IMR-90 (cell line): ENCODE measurements around the gene KCNJ1. TPM values are rescaled to one million over a fixed set of nuclear protein-coding genes. Genes with fewer than 3 reads are reported as not detected.

ENCODE experiments used
- ATAC-seq: fragments of 200-7000 bp; cut with Tn5 transposase; 2 replicates; pipeline ENCODE4 v1.9.1; 2020; ENCODE audit warnings: low read depth, mild to moderate bottlenecking, moderate library complexity
- BruUV-seq: library from RNA; stranded (reverse); fragments of 400-500 nt; replicated peaks from 2 replicates; lab custom pipeline; 2021; lab: Mats Ljungman, UMichigan
- CTCF ChIA-PET: fragments of 300-600 bp; formaldehyde crosslinking; extraction: SDS; loops from one replicate; lab custom pipeline; 2021; ENCODE audit warnings: antibody characterized with exemption; lab: Yijun Ruan, JAX
- POLR2A ChIA-PET: fragments of 300-600 bp; sonication (Branson Sonifier 250); formaldehyde crosslinking; loops from one replicate; lab custom pipeline; 2022; ENCODE audit warnings: antibody characterized with exemption; ENCODE audit not compliant: unreplicated experiment; lab: Charles Lee
- DNase-seq: peaks from one replicate; pipeline ENCODE4 v3.0.0; 2013
- H2AFZ ChIP-seq: replicated peaks from 2 replicates; pipeline ENCODE3; 2013; ENCODE audit warnings: low read length, mild to moderate bottlenecking; ENCODE audit not compliant: poor library complexity
- H2AK5ac ChIP-seq: 2 replicates; pipeline ENCODE4 v1.6.1; 2013; ENCODE audit warnings: low read depth, low read length, inconsistent platforms
- H2AK9ac ChIP-seq: replicated peaks from 2 replicates; pipeline ENCODE3; 2013; ENCODE audit warnings: mild to moderate bottlenecking, low read depth, low read length, moderate library complexity; ENCODE audit not compliant: poor library complexity
- H2BK120ac ChIP-seq: 2 replicates; pipeline ENCODE4 v1.6.1; 2013; ENCODE audit warnings: low read depth, low read length, inconsistent platforms
- H2BK15ac ChIP-seq: 3 replicates; pipeline ENCODE4 v1.6.1; 2013; ENCODE audit warnings: low read depth, low read length, inconsistent platforms
- H2BK20ac ChIP-seq: 2 replicates; pipeline ENCODE4 v1.6.1; 2013; ENCODE audit warnings: low read depth, mild to moderate bottlenecking, inconsistent platforms, low read length, moderate library complexity
- H2BK5ac ChIP-seq: 2 replicates; pipeline ENCODE4 v1.6.1; 2013; ENCODE audit warnings: mild to moderate bottlenecking, low read depth, low read length, inconsistent platforms; ENCODE audit not compliant: poor library complexity, severe bottlenecking
- H3K14ac ChIP-seq: replicated peaks from 2 replicates; pipeline ENCODE4 v1.6.1; 2013; ENCODE audit warnings: low read depth, low read length, inconsistent platforms
- H3K18ac ChIP-seq: 2 replicates; pipeline ENCODE4 v1.6.1; 2013; ENCODE audit warnings: low read depth, low read length, control low read depth
- H3K23ac ChIP-seq: 2 replicates; pipeline ENCODE4 v1.6.1; 2013; ENCODE audit warnings: low read depth, low read length, inconsistent platforms
- H3K27ac ChIP-seq: 2 replicates; pipeline ENCODE4 v1.5.1; 2013; ENCODE audit warnings: mild to moderate bottlenecking, control low read depth, low read length; ENCODE audit not compliant: insufficient read depth
- H3K27me3 ChIP-seq: 2 replicates; pipeline ENCODE4 v1.6.1; 2013; ENCODE audit warnings: low read length; ENCODE audit not compliant: control insufficient read depth, insufficient read depth
- H3K36me3 ChIP-seq: 2 replicates; pipeline ENCODE4 v1.6.1; 2013; ENCODE audit warnings: low read length, mixed read lengths; ENCODE audit not compliant: control insufficient read depth, insufficient read depth
- H3K4ac ChIP-seq: 2 replicates; pipeline ENCODE4 v1.6.1; 2013; ENCODE audit warnings: low read depth, low read length, inconsistent platforms
- H3K4me1 ChIP-seq: 2 replicates; pipeline ENCODE4 v1.6.1; 2013; ENCODE audit warnings: low read length, mixed read lengths; ENCODE audit not compliant: control insufficient read depth, insufficient read depth
- H3K4me2 ChIP-seq: 2 replicates; pipeline ENCODE4 v1.6.1; 2013; ENCODE audit warnings: low read depth, mild to moderate bottlenecking, control low read depth, low read length, moderate library complexity
- H3K4me3 ChIP-seq: 2 replicates; pipeline ENCODE4 v1.5.1; 2013; ENCODE audit warnings: low read depth, mild to moderate bottlenecking, control low read depth, low read length, moderate library complexity; ENCODE audit not compliant: insufficient read depth
- H3K56ac ChIP-seq: 2 replicates; pipeline ENCODE4 v1.6.1; 2013; ENCODE audit warnings: low read length, inconsistent platforms; ENCODE audit not compliant: insufficient read depth; ENCODE audit errors: extremely low read depth
- H3K79me1 ChIP-seq, 2 experiments: 2 replicates each; pipeline ENCODE4 v1.6.1; 2013; ENCODE audit warnings: low read length in 2 of 2, inconsistent platforms in 1 of 2, low read depth in 1 of 2
- H3K9ac ChIP-seq: 2 replicates; pipeline ENCODE4 v1.6.1; 2013; ENCODE audit warnings: low read depth, low read length, control low read depth
- H3K9me1 ChIP-seq: 2 replicates; pipeline ENCODE4 v1.6.1; 2013; ENCODE audit warnings: low read length, inconsistent platforms; ENCODE audit not compliant: insufficient read depth
- H3K9me3 ChIP-seq: 2 replicates; pipeline ENCODE4 v1.6.1; 2013; ENCODE audit warnings: low read length; ENCODE audit not compliant: control insufficient read depth, insufficient read depth
- H4K20me1 ChIP-seq: 2 replicates; pipeline ENCODE4 v1.6.1; 2013; ENCODE audit warnings: low read length, inconsistent platforms; ENCODE audit not compliant: insufficient read depth
- H4K5ac ChIP-seq: 2 replicates; pipeline ENCODE4 v1.6.1; 2013; ENCODE audit warnings: mild to moderate bottlenecking, low read depth, low read length, control low read depth
- H4K8ac ChIP-seq, 2 experiments: 2 replicates each; pipeline ENCODE4 v1.6.1; 2013; ENCODE audit warnings: low read depth in 2 of 2, low read length in 2 of 2, control low read depth in 1 of 2, inconsistent platforms in 1 of 2
- H4K91ac ChIP-seq: 2 replicates; pipeline ENCODE4 v1.6.1; 2013; ENCODE audit warnings: low read depth, low read length, inconsistent platforms; ENCODE audit not compliant: insufficient read depth
- CEBPB ChIP-seq: IDR thresholded peaks from 2 replicates; pipeline ENCODE4 v1.6.1; 2012; ENCODE audit warnings: low read depth, low read length, improper control_type of control experiment
- NFE2L2 ChIP-seq: fragments of 150-350 bp; IDR thresholded peaks from 2 replicates; pipeline ENCODE4 v1.6.1; 2016; ENCODE audit warnings: low read depth, mild to moderate bottlenecking, low read length
- WGBS, 2 experiments: methylation state at CpG; one replicate each; pipeline versions ENCODE4 v1.1.5 to v1.1.7; 2013; ENCODE audit warnings: missing lambda C conversion rate in 2 of 2; ENCODE audit not compliant: insufficient read length in 1 of 2; ENCODE audit errors: extremely low coverage in 2 of 2; 5-methylcytosine and 5-hydroxymethylcytosine counted together
- dilution Hi-C: fragments of 300-500 bp; cut with HindIII; formaldehyde crosslinking; loops from one replicate; pipeline ENCODE4 v1.14.3; 2018; ENCODE audit warnings: low sequenced_read_pairs; ENCODE audit not compliant: unreplicated experiment
- in situ Hi-C: fragments of 300-500 bp; cut with MboI; formaldehyde crosslinking; loops from 3 replicates; pipeline ENCODE4 v1.14.3; 2019; ENCODE audit warnings: low sequenced_read_pairs, inconsistent platforms, mixed read lengths
- intact Hi-C: fragments of 100-400 bp; cut with micrococcal nuclease; formaldehyde crosslinking; loops from 2 replicates; pipeline ENCODE4 v1.10.0; 2022
- polyA plus RNA-seq, 3 experiments: library from polyadenylated mRNA; depleted of rRNA; stranded (reverse); fragments of >200 nt; gene quantifications; 2 replicates each; pipeline ENCODE4 v1.2.3, GENCODE V29; 2012; ENCODE audit warnings: low replicate concordance in 1 of 3
- total RNA-seq: library from RNA; depleted of rRNA; stranded (reverse); fragments of >200 nt; gene quantifications from 2 replicates; pipeline ENCODE4 v1.2.3, GENCODE V29; 2012; rRNA removed

Gene KCNJ1
- total and polyA plus RNA-seq, 2 of the 4 experiments (the other 2 are of a cell fraction) = not detected

DNA sequence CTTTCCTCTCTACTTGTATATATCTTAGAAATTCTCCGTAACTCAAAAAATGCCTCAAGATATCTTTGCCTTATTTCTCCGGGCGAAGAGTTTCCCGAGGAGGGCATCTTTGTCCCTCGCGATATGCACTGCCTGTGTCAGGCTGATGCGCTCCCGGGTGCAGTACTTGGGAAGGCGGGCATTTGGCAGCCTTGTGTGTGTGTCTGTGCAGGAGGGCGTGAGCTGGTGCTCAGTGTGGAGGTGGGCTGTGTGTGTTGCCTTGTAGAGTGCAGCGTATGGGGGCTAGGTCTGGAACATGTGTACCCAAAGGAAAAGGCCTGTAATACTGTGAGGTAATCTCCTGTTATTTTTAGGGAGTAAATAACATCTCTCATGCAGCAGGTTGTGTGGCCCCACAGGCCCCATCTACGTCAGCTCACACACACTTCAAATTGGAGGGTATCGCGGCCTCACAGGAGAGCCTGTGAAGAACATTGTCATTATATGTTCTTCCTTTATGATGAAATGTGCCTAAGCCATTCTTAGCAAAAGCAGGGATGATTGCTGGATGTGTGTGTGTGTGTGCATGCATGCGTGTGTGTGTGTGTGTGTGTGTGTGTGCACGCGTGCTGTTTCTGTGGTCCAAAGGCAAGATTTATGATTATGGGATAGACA lies 77.5 kb downstream of the KCNJ1 start:
- Histone ChIP-seq H3K9me3 (no peaks in the 10 kb centered on the region), H3K18ac (no peak overlapping the region), H4K91ac (no peak overlapping the region), H3K56ac (no peak overlapping the region), H2AK9ac (no peak overlapping the region), H3K4ac (no peak overlapping the region), H3K27me3 (no peaks in the 10 kb centered on the region), H3K4me2 (peak overlapping the region; percentile 52; the same call in 1 of the 2 replicates), H3K4me3 (no peak overlapping the region), H3K23ac (no peak overlapping the region), H4K20me1 (no peaks in the 10 kb centered on the region), H3K9ac (no peak overlapping the region), H3K14ac (0 out of 2 replicates have a peak overlapping the region, but pooled peaks have one; percentile 20), H2BK15ac (no peak overlapping the region), H2AK5ac (peak overlapping the region; percentile 8; the same call in 1 of the 2 replicates), H3K27ac (no peak overlapping the region), H2AFZ (no peak overlapping the region), H3K36me3 (peaks cover 2% of the 10 kb centered on the region), H2BK5ac (no peak overlapping the region), H2BK20ac (no peak overlapping the region), H3K4me1 (peaks cover 7% of the 10 kb centered on the region), H3K9me1 (no peaks in the 10 kb centered on the region; the same call in 1 of the 2 replicates), H2BK120ac (no peak overlapping the region), H4K8ac (peak overlapping the region in 1 of 2 experiments; percentile 59; a peak in 1 of 4 replicates), H3K79me1 (no peaks in the 10 kb centered on the region; a peak in 1 of 4 replicates), H4K5ac (no peak overlapping the region)
- TF ChIP-seq CEBPB = no peak
- no peak for TF ChIP-seq NFE2L2
- dilution Hi-C loops = no loop called here
- 95% methylated on average over 6 of the region's 17 CpGs; no CpG with 5 or more reads in 1 of the 2 experiments for WGBS, 2 experiments
- ChIA-PET CTCF (interaction anchor here (0.7 to 1.2 kb wide), 2 partner anchors 632 to 1343 kb away, joined by 3 read pairs; no protein-coding TSS in a partner anchor), POLR2A (no interaction called here)
- DNase-seq (peak; percentile 8), ATAC-seq (no peak; the same call in 1 of the 2 replicates)
- in situ Hi-C loops = no loop called here
- BruUV-seq = no TSS peak
- intact Hi-C loops = no loop called here

Other genes with a start within 250 kb of the KCNJ1 start
- 11.5 and 13.3 TPM in 2 replicates for gene FLI1, start 173.2 kb downstream of the KCNJ1 start, total RNA-seq
- 14.2 and 20.9 TPM in 2 replicates for gene FLI1, start 173.2 kb downstream of the KCNJ1 start, polyA plus RNA-seq (2012; rRNA removed)
- gene KCNJ5, start 24.1 kb upstream of the KCNJ1 start, total RNA-seq = 0.18 TPM in 1 of 2 replicates, not detected in the other
- gene KCNJ5, start 24.1 kb upstream of the KCNJ1 start, polyA plus RNA-seq (2012; rRNA removed) = 0.07 TPM in 2 replicates
- not detected in 2 replicates for gene TP53AIP1, start 75.6 kb upstream of the KCNJ1 start, total RNA-seq
- gene TP53AIP1, start 75.6 kb upstream of the KCNJ1 start, polyA plus RNA-seq (2012; rRNA removed) = not detected in 2 replicates